H1 (cell line): Measurements from ENCODE around the gene AHCY. TPM values are rescaled to one million over a fixed set of nuclear protein-coding genes. Genes with fewer than 3 reads are reported as not detected.

ENCODE experiments used
- BACH1 ChIP-seq: IDR thresholded peaks from 2 replicates; pipeline ENCODE4 v1.6.1; 2012; ENCODE audit warnings: low read length, improper control_type of control experiment
- CEBPB ChIP-seq: IDR thresholded peaks from 2 replicates; pipeline ENCODE4 v1.6.1; 2012; ENCODE audit warnings: low read depth, low read length
- CTBP2 ChIP-seq: IDR thresholded peaks from 2 replicates; pipeline ENCODE4 v1.7.0; 2011; ENCODE audit warnings: borderline replicate concordance, mild to moderate bottlenecking, moderate library complexity, mixed read lengths, low read length; ENCODE audit not compliant: insufficient read depth, insufficient read length
- EZH2 ChIP-seq: fragments of 200-600 bp; sonication (generic); IDR thresholded peaks from 2 replicates; pipeline ENCODE4 v1.7.1; 2012; ENCODE audit warnings: low read depth, mild to moderate bottlenecking, moderate library complexity, low read length, inconsistent platforms; ENCODE audit not compliant: severe bottlenecking
- HDAC6 ChIP-seq: IDR thresholded peaks from one replicate; pipeline ENCODE4 v1.7.1; 2012; ENCODE audit warnings: low read depth, mild to moderate bottlenecking, inconsistent platforms, low read length, moderate library complexity
- POLR2A ChIP-seq, 2 experiments: IDR thresholded peaks; 1 replicate in 1 of 2; 2 replicates in 1 of 2; pipeline ENCODE4 v1.6.1; 2011; ENCODE audit warnings: low read depth in 2 of 2, low read length in 2 of 2, mild to moderate bottlenecking in 2 of 2; ENCODE audit errors: control extremely low read depth in 1 of 2
- RBBP5 ChIP-seq: IDR thresholded peaks from 2 replicates; pipeline ENCODE4 v1.7.1; 2012; ENCODE audit warnings: low read depth, mild to moderate bottlenecking, inconsistent platforms, low read length, moderate library complexity, borderline replicate concordance
- SIN3A ChIP-seq, 2 experiments: IDR thresholded peaks in 1 of 2; conservative IDR thresholded peaks in 1 of 2; 2 replicates each; pipeline ENCODE4 v1.6.1; 2011 to 2012; ENCODE audit warnings: low read length in 2 of 2, improper control_type of control experiment in 1 of 2, low read depth in 1 of 2, mild to moderate bottlenecking in 1 of 2
- polyA plus RNA-seq, 7 experiments: library from polyadenylated mRNA; depleted of rRNA in 3 of 7; stranded (reverse) in 5 of 7; unstranded in 2 of 7; fragments of >200 nt in 5 of 7; fragments of 200-250 nt in 2 of 7; gene quantifications; 1 replicate in 5 of 7; 2 replicates in 1 of 7; 4 replicates in 1 of 7; pipeline versions ENCODE4 v1.2.1 to v1.2.3, GENCODE V29; 2011 to 2013; ENCODE audit warnings: missing spikeins in 2 of 7, mixed read lengths in 2 of 7
- total RNA-seq: library from RNA; stranded (reverse); fragmentation: NEBNext Ultra II Directional; extraction: Animal tissue kit (Norgen Biotek cat#: 25700); gene quantifications from 2 replicates; pipeline ENCODE4 v1.2.1, GENCODE V29; 2021

AHCY gene
- total and polyA plus RNA-seq, 2 of the 8 experiments (the other 6 are each of a cell fraction or from before 2014, with no cell fraction given) = 404 to 638 TPM

DNA sequence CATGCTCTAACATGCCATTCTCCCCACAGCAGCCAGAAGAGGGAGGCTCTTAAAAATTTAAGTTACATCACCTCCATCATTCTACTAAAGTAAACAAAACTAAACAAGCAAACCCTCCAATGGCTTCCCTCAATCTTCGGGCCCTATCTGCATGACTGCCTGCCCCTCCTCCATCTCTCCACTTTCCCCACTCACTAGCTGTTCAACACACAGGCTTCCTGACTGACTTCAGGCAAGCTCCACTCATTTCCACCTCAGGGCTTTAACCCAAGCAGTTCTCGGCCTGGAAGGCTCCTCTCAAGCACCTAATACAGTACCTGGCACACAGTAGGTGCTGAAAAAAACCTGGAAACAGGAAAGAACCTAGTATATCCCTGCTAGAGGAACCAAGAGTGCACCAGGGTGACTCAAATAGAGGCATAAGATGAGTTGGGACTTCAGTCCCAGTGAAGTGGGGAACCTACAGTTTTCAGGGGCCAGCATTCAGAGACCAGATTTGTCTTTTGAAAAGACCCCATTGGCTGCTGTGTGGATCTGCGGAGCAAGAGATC lies 2.8 kb downstream of the AHCY start (continued):
- TF ChIP-seq SIN3A (conservative IDR thresholded peaks at IDR 0.05 in 1 of 2, IDR thresholded peaks at IDR 0.05 in 1 of 2; ENCODE audit: low read depth in 1 of 2, low read length in 2 of 2) (no peak), BACH1 (no peak), RBBP5 (no peak), CTBP2 (no peak), CEBPB (no peak), HDAC6 (no peak), EZH2 (no peak), POLR2A (IDR thresholded peaks at IDR 0.05; ENCODE audit: control extremely low read depth in 1 of 2, low read depth in 2 of 2, low read length in 2 of 2) (no peak)
- TF ChIP-seq, all 59 proteins: peak for 0
